ACHN (cell line): ENCODE measurements around the gene ACADM.
"Not testable (repeated sequence)": the region's sequence is repeated elsewhere in the genome, so short reads cannot be mapped to it uniquely, and the experiment has no call there.

Source experiments
- DNase-seq: peaks from one replicate; pipeline ENCODE4 v3.0.0-alpha.2; 2015
- in situ Hi-C: cut with HindIII; loops from 2 replicates; pipeline ENCODE4 v1.10.0; 2017; ENCODE audit warnings: low sequenced_read_pairs, low pct_ligation_motif_present, low pct_unique_long_range_greater_than_20kb

Gene ACADM

GRCh38 chr1:75785983-75786853 lies 61.7 kb downstream of the ACADM start, which contains the start of gene RABGGTB:
Gene RABGGTB, plus strand, starts transcription at chr1:75786256. Its CDS starts 16 bp downstream, at chr1:75786272.
- peak; percentile 94 for DNase-seq
- in situ Hi-C loops, result no loop called here

- DNase-seq, result no peak
- in situ Hi-C loops, result no loop called here
Measured at GRCh38 chr1:75786901-75787493, 62.5 kb downstream of the ACADM start.

- no peak for DNase-seq
- in situ Hi-C loops, result no loop called here
Measured at GRCh38 chr1:75787524-75787923, 63.0 kb downstream of the ACADM start.

- DNase-seq, result no peak
- in situ Hi-C loops, result no loop called here
Measured at GRCh38 chr1:75789988-75790387, 65.5 kb downstream of the ACADM start.

GRCh38 chr1:75791022-75791421 lies 66.5 kb downstream of the ACADM start:
- DNase-seq, result no peak
- in situ Hi-C loops, result no loop called here

- in situ Hi-C loops, result no loop called here
- no peak for DNase-seq
Measured at GRCh38 chr1:75792091-75792490, 67.6 kb downstream of the ACADM start.

- in situ Hi-C loops, result no loop called here
- no peak for DNase-seq
Measured at GRCh38 chr1:75794382-75794781, 69.9 kb downstream of the ACADM start.

- in situ Hi-C loops, result no loop called here
- no peak for DNase-seq
Measured at GRCh38 chr1:75795703-75796193, 71.2 kb downstream of the ACADM start.

GRCh38 chr1:75796376-75797272 lies 72.1 kb downstream of the ACADM start, which contains the start of gene MSH4:
Gene MSH4, plus strand, starts transcription at chr1:75796882. Its CDS starts 104 bp downstream, at chr1:75796986.
- DNase-seq, result no peak
- in situ Hi-C loops, result no loop called here

GRCh38 chr1:75797273-75797588 lies 72.7 kb downstream of the ACADM start:
- no peak for DNase-seq
- in situ Hi-C loops, result no loop called here

- no peak for DNase-seq
- in situ Hi-C loops, result no loop called here
Measured at GRCh38 chr1:75797606-75798216, 73.2 kb downstream of the ACADM start.

GRCh38 chr1:75801480-75801879 lies 77.0 kb downstream of the ACADM start:
- in situ Hi-C loops, result not testable (repeated sequence)

GRCh38 chr1:75808921-75809320 lies 84.4 kb downstream of the ACADM start:
- DNase-seq, result no peak
- in situ Hi-C loops, result no loop called here

More at GRCh38 chr1:75801480-75801879, 77.0 kb downstream of the ACADM start:
- not testable (repeated sequence) for DNase-seq

GRCh38 chr1:75810113-75810512 lies 85.6 kb downstream of the ACADM start:
- in situ Hi-C loops, DNase-seq: not testable (repeated sequence)

GRCh38 chr1:75811211-75811981 lies 86.9 kb downstream of the ACADM start:
- in situ Hi-C loops, result no loop called here
- no peak for DNase-seq

GRCh38 chr1:75812065-75812464 lies 87.6 kb downstream of the ACADM start:
- DNase-seq, result no peak
- in situ Hi-C loops, result no loop called here
